Liver (tissue), 9 donors: ENCODE results near the gene EMX2. TPM values are rescaled to one million over a fixed set of nuclear protein-coding genes. Genes with fewer than 3 reads are reported as not detected.

Experiments used
- DNase-seq: peaks from one replicate; pipeline ENCODE4 v3.0.0-alpha.2; 2017; ENCODE audit warnings: low spot score
- H3K27ac ChIP-seq, 2 donors: one replicate each; pipeline ENCODE4 v1.7.0; 2013; ENCODE audit warnings: inconsistent platforms in 2 of 2, low read length in 2 of 2, control low read depth in 1 of 2, low read depth in 1 of 2, mild to moderate bottlenecking in 1 of 2
- H3K27me3 ChIP-seq, 4 donors: one replicate each; pipeline versions ENCODE4 v1.6.1 to v1.7.0; 2013; ENCODE audit warnings: low read length in 3 of 4, inconsistent platforms in 1 of 4, mild to moderate bottlenecking in 1 of 4, moderate library complexity in 1 of 4; ENCODE audit not compliant: control insufficient read depth in 4 of 4, insufficient read depth in 4 of 4
- H3K36me3 ChIP-seq, 4 donors: one replicate each; pipeline versions ENCODE4 v1.6.1 to v1.7.0; 2013; ENCODE audit warnings: low read length in 3 of 4, mild to moderate bottlenecking in 3 of 4, low read depth in 1 of 4, moderate library complexity in 1 of 4; ENCODE audit not compliant: control insufficient read depth in 4 of 4, insufficient read depth in 3 of 4
- H3K4me1 ChIP-seq, 4 donors: one replicate each; pipeline versions ENCODE4 v1.6.1 to v1.7.0; 2013; ENCODE audit warnings: low read length in 3 of 4, mild to moderate bottlenecking in 3 of 4, moderate library complexity in 1 of 4; ENCODE audit not compliant: control insufficient read depth in 4 of 4, insufficient read depth in 4 of 4
- H3K4me3 ChIP-seq, 3 donors: one replicate each; pipeline versions ENCODE4 v1.6.1 to v1.7.0; 2013; ENCODE audit warnings: low read length in 3 of 3, control low read depth in 1 of 3, low read depth in 1 of 3, mild to moderate bottlenecking in 1 of 3
- H3K9ac ChIP-seq, 2 donors: one replicate each; pipeline ENCODE4 v1.7.0; 2013; ENCODE audit warnings: low read length in 2 of 2, mild to moderate bottlenecking in 2 of 2, moderate library complexity in 2 of 2, control low read depth in 1 of 2, low read depth in 1 of 2
- H3K9me3 ChIP-seq, 4 donors: one replicate each; pipeline versions ENCODE4 v1.6.1 to v1.7.0; 2013; ENCODE audit warnings: low read length in 3 of 4; ENCODE audit not compliant: control insufficient read depth in 4 of 4
- EGR1 ChIP-seq, 2 donors: IDR thresholded peaks; 2 replicates each; pipeline ENCODE4 v1.6.1; 2016 to 2018; ENCODE audit warnings: antibody characterized with exemption in 2 of 2, low read depth in 2 of 2
- FOXA2 ChIP-seq: IDR thresholded peaks from 2 replicates; pipeline ENCODE4 v1.6.1; 2016; ENCODE audit warnings: antibody characterized with exemption
- HNF4A ChIP-seq, 2 donors: conservative IDR thresholded peaks; 2 replicates each; pipeline ENCODE4 v1.6.1; 2016; ENCODE audit warnings: antibody characterized with exemption in 2 of 2, mild to moderate bottlenecking in 2 of 2
- HNF4G ChIP-seq: IDR thresholded peaks from 2 replicates; pipeline ENCODE4 v1.6.1; 2016; ENCODE audit warnings: antibody characterized with exemption
- JUND ChIP-seq, 2 donors: IDR thresholded peaks; 2 replicates each; pipeline ENCODE4 v1.6.1; 2016; ENCODE audit warnings: antibody characterized with exemption in 2 of 2
- NR2F2 ChIP-seq: IDR thresholded peaks from 2 replicates; pipeline ENCODE4 v1.6.1; 2016; ENCODE audit warnings: antibody characterized with exemption
- RAD21 ChIP-seq, 2 donors: IDR thresholded peaks; 2 replicates each; pipeline ENCODE4 v1.6.1; 2016; ENCODE audit warnings: antibody characterized with exemption in 2 of 2, mild to moderate bottlenecking in 2 of 2
- REST ChIP-seq: IDR thresholded peaks from 2 replicates; pipeline ENCODE4 v1.6.1; 2016; ENCODE audit warnings: antibody characterized with exemption, mild to moderate bottlenecking
- RXRA ChIP-seq, 2 donors: IDR thresholded peaks; 2 replicates each; pipeline ENCODE4 v1.6.1; 2017 to 2018; ENCODE audit warnings: antibody characterized with exemption in 2 of 2, mild to moderate bottlenecking in 1 of 2
- SP1 ChIP-seq: IDR thresholded peaks from 2 replicates; pipeline ENCODE4 v1.6.1; 2018; ENCODE audit warnings: antibody characterized with exemption, mild to moderate bottlenecking
- TAF1 ChIP-seq: conservative IDR thresholded peaks from 2 replicates; pipeline ENCODE4 v1.6.1; 2016; ENCODE audit warnings: antibody characterized with exemption, mild to moderate bottlenecking
- YY1 ChIP-seq: IDR thresholded peaks from 2 replicates; pipeline ENCODE4 v1.6.1; 2016; ENCODE audit warnings: antibody characterized with exemption, mild to moderate bottlenecking
- whole genome bisulfite sequencing: extraction: QIAGEN DNeasy Blood & Tissue Kit; methylation state at CpG from one replicate; pipeline ENCODE4 v1.1.7; 2013; 5-methylcytosine and 5-hydroxymethylcytosine counted together
- polyA plus RNA-seq, 2 donors: library from polyadenylated mRNA; stranded (reverse) in 1 of 2; unstranded in 1 of 2; fragments of 200-250 nt in 1 of 2; fragments of >200 nt in 1 of 2; fragmentation: Nextera tagmentation in 1 of 2; extraction: Ambion mirVana in 1 of 2; gene quantifications; one replicate each; pipeline versions ENCODE4 v1.2.1 to v1.2.3, GENCODE V29; 2013 to 2015
- total RNA-seq, 2 donors: library from RNA; depleted of rRNA; stranded (reverse); fragments of >200 nt; gene quantifications; one replicate each; pipeline ENCODE4 v1.2.3, GENCODE V29; 2014
- TF ChIP-seq, protein P1 (sequence below): IDR thresholded peaks from 2 replicates; pipeline ENCODE4 v1.6.1; 2016; ENCODE audit warnings: antibody characterized with exemption
- TF ChIP-seq, protein P2 (sequence below): IDR thresholded peaks from 2 replicates; pipeline ENCODE4 v1.6.1; 2016; ENCODE audit warnings: antibody characterized with exemption
- donor health status: healthy.
- donor health status: healthy.
- donor health status: healthy.
- donor health status: healthy.
- donor health status: healthy.

The EMX2 gene
- total and polyA plus RNA-seq, 4 donors: not detected

DNA sequence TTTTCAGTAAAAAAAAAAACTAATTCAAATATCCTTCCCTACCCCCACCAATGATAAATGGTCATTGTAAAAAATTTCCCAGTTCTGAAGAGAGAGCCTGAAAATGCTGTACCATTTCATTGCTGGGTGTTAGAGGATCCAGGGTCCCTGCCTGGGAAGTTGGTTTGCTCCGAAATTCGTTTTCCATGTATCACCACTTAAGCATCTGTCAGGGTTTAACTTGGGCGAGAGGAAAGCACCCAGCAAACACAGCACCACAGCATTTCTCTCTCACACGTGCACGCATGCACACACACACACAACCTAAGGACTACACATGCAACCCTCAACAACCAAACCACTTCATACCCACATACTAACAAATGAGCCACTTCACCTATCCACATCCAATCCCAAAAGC is 42.1 kb upstream of the EMX2 start:
- no peak for DNase-seq
- H3K9ac ChIP-seq: no peak overlapping the region
- 86% methylated on average over 5 of the region's 5 CpGs for WGBS
- H3K9me3 ChIP-seq: no peaks in the 10 kb centered on the region
- H3K36me3 ChIP-seq: no peaks in the 10 kb centered on the region
- peaks cover 0 to 5% (median 3%) of the 10 kb centered on the region in 4 donors for H3K4me1 ChIP-seq
- no peaks in the 10 kb centered on the region for H3K27me3 ChIP-seq
- H3K4me3 ChIP-seq: no peak overlapping the region
- TF ChIP-seq EGR1 (IDR thresholded peaks at IDR 0.05; ENCODE audit: low read depth in 2 of 2) (no peak), NR2F2 (no peak), REST (no peak), RAD21 (IDR thresholded peaks at IDR 0.05) (no peak), SP1 (no peak), FOXA2 (no peak), RXRA (IDR thresholded peaks at IDR 0.05) (no peak), JUND (IDR thresholded peaks at IDR 0.05) (no peak), YY1 (no peak), HNF4A (conservative IDR thresholded peaks at IDR 0.05) (no peak), TAF1 (no peak)
- TF ChIP-seq, protein P1, sequence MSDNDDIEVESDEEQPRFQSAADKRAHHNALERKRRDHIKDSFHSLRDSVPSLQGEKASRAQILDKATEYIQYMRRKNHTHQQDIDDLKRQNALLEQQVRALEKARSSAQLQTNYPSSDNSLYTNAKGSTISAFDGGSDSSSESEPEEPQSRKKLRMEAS: no peak
- TF ChIP-seq, protein P2, sequence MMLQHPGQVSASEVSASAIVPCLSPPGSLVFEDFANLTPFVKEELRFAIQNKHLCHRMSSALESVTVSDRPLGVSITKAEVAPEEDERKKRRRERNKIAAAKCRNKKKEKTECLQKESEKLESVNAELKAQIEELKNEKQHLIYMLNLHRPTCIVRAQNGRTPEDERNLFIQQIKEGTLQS: no peak
- H3K27ac ChIP-seq: no peak overlapping the region

- Histone ChIP-seq H3K9ac (no peak overlapping the region), H3K4me3 (no peak overlapping the region), H3K36me3 (no peaks in the 10 kb centered on the region), H3K9me3 (no peaks in the 10 kb centered on the region), H3K4me1 (peaks cover 0 to 3% (median 2%) of the 10 kb centered on the region in 4 donors), H3K27me3 (no peaks in the 10 kb centered on the region), H3K27ac (no peak overlapping the region)
- DNase-seq: no peak
- WGBS: 86% methylated on average over 12 of the region's 12 CpGs
- no peak for TF ChIP-seq FOXA2
- TF ChIP-seq HNF4G: no peak
- no peak for TF ChIP-seq RXRA (IDR thresholded peaks at IDR 0.05)
Observed at GRCh38 chr10:117501460-117502035, 41.0 kb upstream of the EMX2 start.

DNA sequence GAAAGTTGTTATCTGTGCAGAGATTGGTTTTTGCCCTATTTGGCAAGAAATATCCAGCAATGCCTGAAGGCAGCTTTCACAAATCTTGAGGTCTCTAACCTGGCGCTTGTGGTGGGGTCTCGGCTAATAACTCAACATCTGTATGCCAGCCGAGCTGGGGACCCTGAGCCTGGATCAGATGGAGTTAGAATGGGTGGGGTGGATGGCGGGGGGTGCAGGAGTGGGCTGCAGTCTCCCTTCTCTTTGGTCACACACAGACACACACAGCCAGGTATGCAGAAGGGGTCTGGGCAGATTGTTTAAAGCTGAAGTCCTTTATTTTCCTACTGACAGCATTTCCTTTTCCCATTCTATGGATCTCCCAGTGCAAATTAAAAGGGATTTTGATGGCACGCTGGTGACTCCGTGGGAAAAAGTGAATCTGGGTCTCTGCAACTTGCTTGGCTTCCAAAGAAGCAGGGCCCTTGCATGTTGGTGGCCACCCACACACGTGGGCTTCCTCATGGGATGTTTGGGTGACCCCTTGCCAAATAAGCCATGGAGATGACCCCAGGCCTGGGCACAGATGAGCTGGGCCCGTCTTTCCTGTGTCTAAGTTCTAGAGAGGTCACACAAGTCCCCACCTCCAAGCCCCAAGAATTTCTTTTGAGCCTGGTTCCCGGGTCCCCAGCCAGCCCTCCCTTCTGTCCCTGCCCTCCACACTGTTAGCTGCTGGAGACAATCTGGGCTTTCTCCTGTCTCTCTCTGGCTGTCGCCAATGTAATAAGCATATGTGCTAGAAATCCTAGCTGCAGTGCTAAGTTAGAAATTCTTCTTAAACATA is 39.9 kb upstream of the EMX2 start:
- TF ChIP-seq NR2F2 (no peak), HNF4G (no peak), JUND (IDR thresholded peaks at IDR 0.05) (no peak)
- DNase-seq: no peak
- no peak overlapping the region for H3K9ac ChIP-seq
- no peaks in the 10 kb centered on the region for H3K36me3 ChIP-seq
- H3K27me3 ChIP-seq: no peaks in the 10 kb centered on the region
- no peaks in the 10 kb centered on the region for H3K9me3 ChIP-seq
- H3K4me3 ChIP-seq: no peak overlapping the region
- H3K4me1 ChIP-seq: no peaks in the 10 kb centered on the region
- H3K27ac ChIP-seq: no peak overlapping the region
- WGBS: 79% methylated on average over 10 of the region's 10 CpGs
